ENCODE data around the gene DPM3.

DNA sequence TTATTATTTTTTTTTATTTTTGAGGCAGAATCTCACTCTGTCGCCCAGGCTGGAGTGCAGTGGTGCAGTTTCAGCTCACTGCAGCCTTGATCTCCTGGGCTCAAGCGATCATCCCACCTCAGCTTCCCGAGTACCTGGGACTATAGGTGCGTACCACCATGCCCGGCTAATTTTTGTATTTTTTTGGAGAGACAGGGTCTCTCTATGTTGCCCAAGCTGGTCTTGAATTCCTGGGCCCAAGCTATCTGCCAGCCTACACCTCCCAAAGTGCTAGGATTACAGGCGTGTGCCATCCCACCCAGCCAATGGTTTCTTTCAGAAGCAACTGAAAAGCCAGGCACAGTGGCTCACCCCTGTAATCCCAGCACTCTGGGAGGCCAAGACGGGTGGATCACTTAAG, 30.5 kb upstream of the DPM3 start:
- TF ChIP-seq, protein P1, sequence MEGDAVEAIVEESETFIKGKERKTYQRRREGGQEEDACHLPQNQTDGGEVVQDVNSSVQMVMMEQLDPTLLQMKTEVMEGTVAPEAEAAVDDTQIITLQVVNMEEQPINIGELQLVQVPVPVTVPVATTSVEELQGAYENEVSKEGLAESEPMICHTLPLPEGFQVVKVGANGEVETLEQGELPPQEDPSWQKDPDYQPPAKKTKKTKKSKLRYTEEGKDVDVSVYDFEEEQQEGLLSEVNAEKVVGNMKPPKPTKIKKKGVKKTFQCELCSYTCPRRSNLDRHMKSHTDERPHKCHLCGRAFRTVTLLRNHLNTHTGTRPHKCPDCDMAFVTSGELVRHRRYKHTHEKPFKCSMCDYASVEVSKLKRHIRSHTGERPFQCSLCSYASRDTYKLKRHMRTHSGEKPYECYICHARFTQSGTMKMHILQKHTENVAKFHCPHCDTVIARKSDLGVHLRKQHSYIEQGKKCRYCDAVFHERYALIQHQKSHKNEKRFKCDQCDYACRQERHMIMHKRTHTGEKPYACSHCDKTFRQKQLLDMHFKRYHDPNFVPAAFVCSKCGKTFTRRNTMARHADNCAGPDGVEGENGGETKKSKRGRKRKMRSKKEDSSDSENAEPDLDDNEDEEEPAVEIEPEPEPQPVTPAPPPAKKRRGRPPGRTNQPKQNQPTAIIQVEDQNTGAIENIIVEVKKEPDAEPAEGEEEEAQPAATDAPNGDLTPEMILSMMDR (IDR thresholded peaks at IDR 0.05) = no peak
- TF ChIP-seq POLR2A (IDR thresholded peaks at IDR 0.05) = no peak

All from testis (tissue), 2 donors.